NCI-H748 treated with DMSO at 0.1 percent for 48 hours (cell line): ENCODE results near the gene SLX4IP.
"Not testable (repeated sequence)": the region's sequence is repeated elsewhere in the genome, so short reads cannot be mapped to it uniquely, and the experiment has no call there.

Experiments used
- DNase-seq: peaks from one replicate; lab custom pipeline; 2025; lab: John Stamatoyannopoulos, UW

SLX4IP gene

DNA sequence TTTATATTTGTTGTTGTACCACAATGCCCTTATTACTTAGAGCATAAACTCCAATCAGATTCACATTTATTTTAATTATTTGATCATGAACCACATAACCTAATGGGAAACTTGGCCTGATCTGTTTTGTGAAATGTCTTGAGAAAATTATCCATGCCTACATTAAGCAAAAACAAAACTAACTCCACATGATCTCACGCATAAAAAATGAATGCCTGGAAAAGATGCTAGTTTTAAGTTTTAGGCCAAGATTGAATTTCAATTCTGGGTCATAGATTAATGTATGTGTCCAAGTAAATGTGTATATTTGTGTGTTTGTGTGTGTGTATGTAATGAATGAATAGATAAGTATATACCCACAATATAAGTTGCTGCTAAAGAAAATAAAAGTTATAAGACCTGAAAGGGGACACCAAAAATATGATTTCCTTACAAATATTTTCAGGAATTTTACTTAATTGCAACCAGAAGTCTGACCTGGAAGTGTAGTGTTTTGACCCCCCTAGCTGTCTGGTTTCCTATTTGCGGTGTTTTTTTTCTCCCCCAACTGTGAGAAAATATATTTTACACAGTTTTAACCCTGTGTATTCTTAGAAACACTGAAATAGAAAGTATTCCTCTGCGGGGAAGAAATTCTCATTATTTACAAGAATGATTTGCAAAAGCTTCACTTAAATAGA is 141.4 kb downstream of the SLX4IP start:
- no peak for DNase-seq

DNA sequence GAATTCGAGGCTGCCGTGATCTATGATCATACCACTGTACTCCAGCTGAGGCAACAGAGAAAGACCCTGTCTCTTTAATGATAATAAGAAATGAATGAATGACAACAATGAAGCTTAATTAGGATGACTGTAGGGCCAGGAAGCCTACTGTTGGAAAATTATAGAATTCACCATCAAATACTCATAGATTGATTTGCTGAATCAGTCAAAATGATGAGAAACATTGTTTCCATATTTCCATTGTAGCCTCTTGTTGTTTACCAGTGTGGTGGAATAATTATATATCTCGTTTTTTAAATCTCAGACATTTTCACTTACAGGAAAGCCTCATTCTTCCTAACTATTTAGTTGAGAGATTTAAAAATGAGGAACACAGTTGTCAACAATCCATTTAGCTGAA is 142.5 kb downstream of the SLX4IP start:
- DNase-seq, result no peak

DNA sequence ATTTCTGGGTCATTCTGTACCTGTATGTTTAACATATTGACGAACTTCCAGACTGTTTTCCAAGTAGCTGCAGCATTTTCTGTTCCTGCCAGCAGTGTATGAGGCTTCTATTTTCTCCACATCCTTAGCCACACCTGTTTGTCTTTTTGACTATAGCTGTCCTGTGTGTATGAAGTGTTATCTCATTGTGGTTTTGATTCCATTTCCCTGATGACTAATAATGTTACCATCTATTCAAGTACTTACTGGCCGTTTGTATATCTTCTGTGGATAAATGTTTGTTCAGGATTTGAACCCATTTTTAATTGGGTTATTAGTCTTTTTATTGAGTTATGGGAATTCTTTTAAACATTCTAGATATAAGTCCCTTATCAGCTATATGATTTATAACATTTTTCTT is 143.5 kb downstream of the SLX4IP start:
- DNase-seq, result no peak

DNA sequence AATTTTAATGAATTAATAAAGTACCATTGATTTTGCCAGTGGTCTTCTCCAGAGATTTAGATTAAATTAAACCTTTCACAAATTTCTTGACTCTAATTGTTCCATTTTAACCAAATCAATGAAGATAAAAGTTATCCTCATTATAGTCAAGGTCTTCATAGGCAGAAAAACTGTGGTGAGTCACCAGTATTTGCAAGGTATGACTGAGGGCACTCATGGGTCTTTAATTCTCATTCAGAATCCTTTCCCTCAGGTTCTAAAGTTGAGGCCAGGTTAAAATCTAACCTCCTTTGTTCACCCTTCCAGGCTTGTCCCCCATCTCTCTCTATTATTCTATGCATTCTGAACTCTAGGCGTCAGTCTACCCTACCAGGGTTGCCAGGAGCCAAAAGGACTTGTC is 144.8 kb downstream of the SLX4IP start:
- DNase-seq, result no peak

DNA sequence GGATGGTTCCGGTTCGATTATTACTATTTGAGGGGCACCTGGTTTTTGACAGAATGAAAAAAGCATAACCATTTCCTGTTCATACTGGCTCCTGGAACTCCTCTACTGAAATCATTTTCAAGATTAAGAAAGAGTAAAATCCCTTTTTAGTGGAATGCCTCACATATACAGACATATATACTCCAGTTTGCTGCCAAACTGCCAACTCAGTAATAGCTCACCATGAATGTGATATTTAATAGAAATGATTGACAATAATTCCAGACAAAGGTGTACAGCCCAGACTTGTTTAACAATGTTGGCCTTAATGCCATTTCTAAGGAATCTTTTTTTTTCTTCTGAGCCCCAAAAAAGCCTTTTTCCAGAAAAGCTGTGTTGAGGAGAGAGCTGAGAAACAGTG is 145.6 kb downstream of the SLX4IP start:
- no peak for DNase-seq

DNA sequence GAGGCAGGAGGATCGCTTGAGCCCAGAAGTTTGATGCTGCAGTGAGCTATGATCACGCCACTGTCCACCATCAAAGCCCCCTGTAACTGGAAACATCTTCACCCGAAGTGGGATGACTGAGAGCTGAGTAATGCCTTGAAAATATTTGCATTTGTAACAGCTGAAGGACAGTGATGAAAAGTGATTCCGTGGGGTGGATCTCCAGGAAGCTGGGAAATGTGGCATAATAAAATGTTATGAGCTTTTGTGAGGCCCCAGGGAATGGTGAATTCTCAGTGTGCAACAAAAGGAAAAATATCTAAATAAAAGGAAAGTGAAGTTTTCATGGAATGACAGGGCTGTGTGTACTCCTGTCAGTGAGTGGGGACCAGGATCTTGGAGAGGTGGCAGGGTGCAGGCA is 146.7 kb downstream of the SLX4IP start:
- DNase-seq, result no peak

DNA sequence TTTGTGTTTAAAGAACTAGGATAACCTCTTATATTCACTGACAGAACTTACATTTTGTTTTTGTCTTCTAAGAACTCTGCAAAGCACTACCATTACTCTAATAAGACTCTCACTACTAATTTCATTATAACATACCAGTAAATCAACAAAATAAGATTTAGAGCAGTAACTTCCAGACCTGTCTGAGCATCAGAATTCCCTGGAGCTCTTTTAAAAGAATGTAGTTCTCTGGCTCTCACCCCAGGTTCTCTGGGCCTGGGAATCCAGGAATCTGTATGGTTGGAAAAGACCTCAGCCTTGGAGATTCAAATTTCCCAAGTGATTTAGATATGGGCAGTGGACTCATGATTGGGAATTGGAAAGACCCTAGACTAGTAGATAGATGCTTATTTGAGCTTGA is 149.3 kb downstream of the SLX4IP start:
- no peak for DNase-seq

DNA sequence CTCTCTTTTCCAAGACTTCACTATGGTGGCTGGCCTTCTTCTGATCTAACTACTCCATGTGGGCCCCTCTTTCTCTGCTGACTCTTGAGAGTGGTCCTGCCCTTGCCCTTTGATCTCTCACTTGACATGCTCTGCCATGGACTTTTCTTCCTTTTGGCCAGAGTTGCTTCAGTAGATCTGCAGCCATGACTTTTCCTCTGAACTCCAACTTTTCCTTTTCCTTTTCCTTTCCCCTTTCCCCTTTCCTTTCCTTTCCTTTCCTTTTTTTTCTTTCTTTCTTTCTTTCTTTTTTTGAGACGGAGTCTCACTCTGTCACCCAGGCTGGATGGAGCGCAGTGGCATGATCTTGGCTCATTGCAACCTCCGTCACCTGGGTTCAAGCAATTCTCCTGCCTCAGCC is 150.2 kb downstream of the SLX4IP start:
- DNase-seq, result no peak

DNA sequence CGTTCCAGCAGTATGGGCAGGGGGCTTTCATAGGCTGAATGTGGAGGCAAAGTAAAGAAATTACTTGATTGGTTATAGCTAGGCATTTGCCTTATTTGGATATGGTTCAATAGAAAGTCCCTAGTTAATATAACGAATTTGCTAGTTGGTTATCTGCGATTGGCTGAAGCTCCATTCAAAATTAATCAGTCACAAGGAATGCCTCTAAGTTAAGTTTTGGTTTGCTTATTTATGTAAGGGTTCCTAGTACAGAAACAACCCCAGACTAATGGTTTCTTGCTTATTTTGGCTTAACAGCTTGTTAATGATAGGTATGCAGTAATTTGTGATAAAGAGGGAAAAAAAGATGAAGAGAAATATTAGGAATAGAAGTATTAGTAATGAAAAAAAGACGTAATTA is 151.2 kb downstream of the SLX4IP start:
- no peak for DNase-seq

DNA sequence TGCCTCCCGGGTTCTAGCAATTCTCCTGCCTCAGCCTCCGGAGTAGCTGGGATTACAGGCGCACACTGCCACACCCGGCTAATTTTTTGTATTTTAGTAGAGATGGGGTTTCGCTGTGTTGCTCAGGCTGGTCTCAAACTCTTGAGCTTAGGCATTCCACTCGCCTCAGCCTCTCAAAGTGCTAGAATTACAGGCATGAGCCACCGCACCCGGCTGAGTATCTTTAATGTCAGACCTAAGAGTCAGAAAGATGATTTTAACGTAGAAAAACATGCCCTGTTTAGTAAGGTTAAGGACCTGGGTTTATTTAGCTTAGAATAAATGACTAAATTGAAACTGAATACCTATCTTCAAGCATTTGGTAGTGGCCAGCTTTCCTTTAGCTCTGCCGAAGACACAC is 155.3 kb downstream of the SLX4IP start:
- not testable (repeated sequence) for DNase-seq

DNA sequence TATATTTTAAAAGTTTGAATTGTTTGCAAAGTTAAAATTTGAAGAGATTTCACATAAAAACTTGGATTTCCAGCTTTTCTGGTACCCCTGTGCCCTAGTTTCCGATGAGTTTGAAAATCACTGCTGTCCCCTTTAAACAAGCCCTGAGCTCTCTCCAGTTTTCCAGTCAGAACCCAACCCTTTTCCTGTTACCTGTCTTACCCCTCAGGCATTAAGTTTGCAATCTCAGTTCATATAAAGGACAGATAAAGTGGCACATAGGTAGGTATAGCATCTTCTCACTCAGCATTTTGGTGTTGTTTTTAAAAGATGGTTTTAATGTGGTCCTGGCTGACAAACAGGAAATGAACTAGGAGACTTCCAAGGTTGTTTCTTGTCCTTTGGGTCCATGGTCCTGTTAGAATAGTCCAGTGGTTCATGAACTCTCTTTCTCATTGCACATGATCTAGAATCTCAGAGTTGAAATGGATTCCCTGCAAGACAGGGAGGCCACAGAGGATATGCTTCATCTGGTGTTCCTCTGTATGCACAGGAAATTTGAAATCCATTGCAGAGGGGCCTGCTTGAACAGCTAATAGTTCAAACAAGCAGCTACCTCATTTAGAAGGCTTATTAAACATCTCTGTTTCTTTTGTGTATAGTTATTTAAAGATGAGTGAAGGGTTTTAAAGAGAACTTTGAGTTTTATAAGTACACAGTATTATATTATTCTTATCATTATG is 156.0 kb downstream of the SLX4IP start:
- no peak for DNase-seq

DNA sequence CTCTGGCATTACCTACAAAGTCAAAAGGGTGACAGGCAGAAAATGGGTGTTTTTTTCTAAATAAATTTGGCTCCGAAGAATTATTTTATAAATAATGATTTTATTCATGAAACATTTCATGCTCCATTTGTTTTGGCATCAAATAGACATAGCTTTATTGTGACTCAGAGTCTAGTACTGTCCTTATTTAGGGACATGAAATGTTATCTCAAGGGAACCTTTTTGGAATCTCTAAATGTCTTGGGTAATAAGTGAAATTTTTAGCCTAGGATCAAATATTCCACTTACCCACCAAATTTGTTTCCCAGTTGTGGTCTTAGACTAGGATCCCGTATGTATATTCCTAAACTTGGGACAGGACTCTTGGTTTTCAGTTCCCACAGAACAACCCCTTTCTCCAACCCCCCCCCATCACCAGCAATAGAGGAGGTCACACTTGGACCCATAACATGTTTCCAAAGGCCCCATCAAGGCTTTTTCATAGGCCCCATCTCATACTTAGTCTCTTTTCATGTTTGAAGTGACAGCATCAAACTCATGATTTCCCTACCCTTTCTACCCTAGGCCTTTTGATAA is 156.9 kb downstream of the SLX4IP start:
- no peak for DNase-seq

DNA sequence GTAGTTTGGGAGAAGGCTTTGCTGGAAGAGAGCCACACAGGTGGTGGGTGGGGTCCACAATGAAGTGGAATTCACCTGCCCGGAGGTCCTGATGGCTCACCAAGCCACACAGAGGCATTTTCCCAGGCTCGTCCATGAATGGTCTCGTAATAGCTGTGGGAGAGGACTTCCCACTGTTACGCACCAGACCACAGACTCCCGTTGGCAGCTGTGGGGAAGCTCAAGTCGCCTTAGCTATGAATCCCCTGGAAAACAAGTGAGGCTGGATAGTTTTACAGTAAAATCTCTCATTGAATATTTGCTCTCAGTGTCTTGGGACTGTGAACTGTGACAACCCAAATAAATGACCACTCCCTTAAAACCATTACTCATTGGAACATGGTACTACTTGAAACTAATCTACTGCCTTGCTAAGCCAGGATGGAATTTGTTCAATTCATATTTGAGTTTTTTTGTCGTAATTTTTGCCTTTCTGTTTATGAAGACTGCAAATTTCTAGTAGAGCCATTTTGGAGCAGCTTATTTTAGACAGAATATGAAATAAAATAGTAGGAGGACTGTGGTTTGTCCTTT is 159.3 kb downstream of the SLX4IP start:
- DNase-seq, result no peak

DNA sequence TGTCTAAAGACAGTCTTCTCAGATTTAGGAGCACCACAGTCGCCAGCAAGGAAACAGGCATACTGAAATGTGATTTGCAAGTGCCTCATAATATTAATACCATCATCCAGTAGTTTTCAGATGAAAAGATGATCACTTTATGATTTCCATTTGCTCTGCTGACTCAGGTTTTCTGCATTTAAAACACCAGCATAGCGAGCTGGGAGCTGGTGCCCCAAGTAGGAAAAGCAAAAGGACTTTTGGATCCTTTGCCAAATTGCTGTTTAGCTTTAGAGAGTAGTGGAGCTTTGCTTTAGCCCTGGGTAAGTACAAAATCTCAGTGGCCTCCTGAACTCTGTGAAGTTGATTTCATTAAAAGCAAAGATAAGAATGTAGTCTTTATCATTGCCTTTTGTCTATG is 160.2 kb downstream of the SLX4IP start:
- no peak for DNase-seq

DNA sequence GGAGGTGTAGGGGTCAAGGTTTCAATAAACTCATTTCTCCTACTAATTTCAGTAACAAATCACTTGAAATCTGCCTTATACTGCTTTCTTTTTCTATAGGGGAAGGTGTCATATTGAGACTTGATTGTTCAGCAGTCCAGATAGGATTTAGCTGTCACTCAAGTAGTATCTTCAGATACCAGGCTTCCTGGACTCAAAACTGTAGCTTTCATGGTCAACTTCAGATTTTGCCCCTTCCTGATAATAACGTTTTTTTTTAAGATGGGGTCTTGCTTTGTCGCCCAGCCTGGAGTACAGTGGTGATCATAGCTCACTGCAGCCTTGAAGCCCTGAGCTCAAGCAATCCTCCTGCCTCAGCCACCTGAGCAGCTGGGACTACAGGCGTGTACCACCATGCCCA is 160.9 kb downstream of the SLX4IP start:
- no peak for DNase-seq

DNA sequence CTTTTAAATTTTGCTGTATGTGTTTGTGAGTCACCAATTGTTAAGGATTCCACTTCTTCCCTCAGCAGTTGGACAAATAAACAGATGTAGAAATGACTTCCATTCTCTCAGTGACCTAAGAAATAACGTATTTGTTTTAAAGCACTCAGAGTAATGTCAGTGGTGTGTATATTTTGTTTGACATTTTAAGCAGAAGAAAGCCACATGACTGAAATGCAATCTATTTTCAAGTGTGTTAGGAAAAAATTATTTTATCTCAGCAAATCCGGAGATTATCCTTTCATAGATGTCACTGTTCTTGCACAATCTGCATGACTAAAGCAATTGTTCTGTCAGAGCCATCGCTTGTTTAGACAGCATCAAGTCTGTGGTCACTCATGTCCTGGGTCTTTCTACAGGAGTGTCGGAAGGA is 161.6 kb downstream of the SLX4IP start:
- no peak for DNase-seq

DNA sequence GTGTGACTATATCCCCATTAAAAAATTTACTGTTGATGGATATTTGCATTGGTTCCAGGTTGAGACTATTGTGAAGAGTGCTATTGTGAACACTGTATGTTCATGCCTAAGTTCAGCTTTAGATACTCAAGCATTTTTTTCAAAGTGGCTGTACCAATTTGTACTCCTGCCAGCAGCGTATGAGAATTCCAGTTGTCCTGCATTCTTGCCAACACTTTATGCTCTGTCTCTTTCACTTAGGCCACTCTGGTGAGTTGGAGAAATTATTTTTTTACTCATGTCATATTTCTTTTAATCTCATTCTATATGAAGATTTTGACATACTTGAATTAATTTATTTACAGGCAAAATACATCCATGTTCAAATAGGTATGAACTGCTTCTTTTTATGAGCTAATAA is 162.5 kb downstream of the SLX4IP start:
- no peak for DNase-seq

DNA sequence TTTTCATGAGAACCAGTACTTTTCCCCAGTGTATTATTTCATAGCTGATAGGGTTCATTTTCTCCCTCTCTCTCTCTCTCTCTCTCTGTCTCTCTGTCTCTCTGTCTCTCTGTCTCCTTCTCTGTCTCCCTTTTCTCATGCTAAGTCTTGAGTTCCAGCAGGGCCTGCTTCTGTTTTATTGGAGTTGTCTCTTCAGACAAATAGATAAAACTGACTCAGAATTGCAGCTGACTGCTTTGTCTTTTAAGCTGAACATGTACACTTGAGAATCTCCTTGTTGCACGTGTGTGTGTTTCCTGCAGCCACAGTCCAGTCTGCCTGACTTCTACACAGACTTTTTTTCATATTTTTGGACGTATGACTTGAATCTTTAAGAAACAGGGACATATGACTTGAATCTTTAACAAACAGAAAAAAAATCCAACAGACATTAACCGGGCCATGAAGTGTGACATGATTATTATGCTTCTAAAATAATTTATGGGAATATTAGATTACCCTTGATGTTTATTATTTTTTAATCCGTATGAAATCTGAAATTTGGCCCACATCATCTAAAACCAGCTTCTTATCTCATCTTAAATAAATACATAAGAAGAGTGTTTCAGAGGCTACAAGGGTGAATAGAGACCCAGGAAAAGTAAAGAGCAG is 167.2 kb downstream of the SLX4IP start:
- no peak for DNase-seq

DNA sequence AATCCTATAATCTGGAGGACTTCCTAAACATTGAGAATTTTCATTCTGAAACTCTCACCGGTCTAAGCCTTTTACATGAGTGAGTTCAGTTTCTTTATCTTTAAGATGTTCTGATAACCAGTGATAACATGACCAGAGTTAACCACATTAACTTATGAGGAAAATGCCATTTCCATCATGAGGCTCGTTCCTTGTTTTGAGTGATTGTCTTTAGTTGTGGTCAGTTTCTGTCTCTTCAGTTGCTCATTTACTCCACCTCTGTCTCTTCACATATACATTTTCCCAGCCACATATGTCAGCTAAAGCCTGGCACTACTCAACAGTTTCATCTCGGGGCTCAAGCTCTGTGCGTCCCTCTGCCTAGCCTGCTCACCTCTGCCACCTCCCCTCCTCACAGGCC is 168.3 kb downstream of the SLX4IP start:
- no peak for DNase-seq

DNA sequence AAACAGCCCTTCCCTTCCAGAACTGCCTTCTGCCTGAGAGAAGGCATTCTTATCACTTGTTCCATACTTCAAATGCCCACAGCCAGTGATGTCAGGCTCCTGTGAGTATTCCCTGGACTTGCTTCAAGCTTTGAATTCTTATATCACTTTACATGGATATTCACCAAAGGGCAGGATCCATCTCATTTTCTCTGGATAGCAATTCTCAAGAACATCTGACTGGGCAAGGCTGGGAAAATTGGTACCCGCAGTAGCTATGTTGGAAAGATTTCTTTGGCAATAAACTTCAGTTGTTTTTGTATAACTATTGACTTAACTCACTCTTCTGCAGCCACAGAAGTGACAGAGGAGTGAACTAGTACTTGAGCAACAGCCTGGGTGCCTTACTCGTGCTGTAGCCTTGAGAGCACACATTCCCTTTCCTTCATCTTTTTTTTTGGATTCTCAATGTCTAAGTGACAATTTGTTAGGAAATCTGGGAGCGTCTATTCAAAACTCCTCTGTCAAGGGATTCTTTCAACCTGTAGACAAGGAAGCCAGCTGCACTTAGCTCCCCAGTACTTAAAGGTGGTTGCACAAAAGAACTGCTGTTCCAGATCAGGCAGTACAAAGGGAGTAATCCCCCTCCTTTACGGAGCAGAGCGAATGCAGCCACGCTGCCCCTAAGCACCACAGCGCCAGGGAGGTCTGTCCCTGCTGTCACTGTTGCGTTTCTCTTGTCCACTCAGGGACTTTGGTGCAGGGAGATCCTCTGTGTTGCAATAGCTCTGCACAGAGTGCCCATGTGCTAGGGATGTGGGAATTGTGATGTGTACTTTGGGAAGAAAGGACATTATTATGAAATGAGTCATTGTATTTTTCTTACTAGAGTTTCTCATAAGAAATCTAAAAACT is 169.1 kb downstream of the SLX4IP start:
- DNase-seq, result no peak

DNA sequence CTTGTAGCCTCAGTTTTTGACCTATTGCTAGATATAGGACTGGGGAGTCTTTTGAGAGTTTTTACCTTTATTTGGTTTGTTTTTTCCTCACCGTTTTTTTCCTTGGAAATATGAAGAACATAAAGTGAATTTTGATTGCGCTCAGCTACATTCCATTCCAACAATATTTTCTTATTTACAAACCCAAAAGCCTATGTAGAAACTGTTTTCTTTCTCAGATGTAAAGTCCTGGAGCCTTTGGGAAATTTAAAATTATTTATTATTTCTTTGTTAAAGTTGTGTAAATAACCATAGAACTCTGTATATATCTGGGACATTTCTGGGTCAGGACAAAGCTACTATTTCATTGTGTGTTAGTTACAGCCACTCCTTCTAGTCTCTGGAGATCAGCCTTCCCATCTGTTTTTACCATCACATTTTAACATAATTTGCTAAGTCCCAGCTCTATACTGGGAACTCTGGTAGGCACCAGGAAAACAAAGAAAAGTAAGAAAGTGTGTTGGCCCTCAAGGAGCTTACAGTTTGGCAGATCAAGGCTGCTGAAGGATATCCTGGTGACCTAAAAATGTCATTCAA is 169.8 kb downstream of the SLX4IP start:
- DNase-seq, result no peak
